GM15510 (cell line): Measurements from ENCODE around the gene EDDM3A.

Experiments
- POLR2A ChIP-seq: IDR thresholded peaks from 3 replicates; pipeline ENCODE4 v1.6.1; 2011; ENCODE audit warnings: borderline replicate concordance; ENCODE audit not compliant: insufficient read length; ENCODE audit errors: extremely low read depth

EDDM3A gene, protein sequence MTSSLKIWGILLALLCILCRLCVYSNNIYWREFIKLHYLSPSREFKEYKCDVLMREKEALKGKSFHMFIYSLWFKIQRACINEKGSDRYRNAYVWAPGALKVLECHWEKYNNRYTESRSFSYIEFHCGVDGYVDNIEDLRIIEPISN

DNA sequence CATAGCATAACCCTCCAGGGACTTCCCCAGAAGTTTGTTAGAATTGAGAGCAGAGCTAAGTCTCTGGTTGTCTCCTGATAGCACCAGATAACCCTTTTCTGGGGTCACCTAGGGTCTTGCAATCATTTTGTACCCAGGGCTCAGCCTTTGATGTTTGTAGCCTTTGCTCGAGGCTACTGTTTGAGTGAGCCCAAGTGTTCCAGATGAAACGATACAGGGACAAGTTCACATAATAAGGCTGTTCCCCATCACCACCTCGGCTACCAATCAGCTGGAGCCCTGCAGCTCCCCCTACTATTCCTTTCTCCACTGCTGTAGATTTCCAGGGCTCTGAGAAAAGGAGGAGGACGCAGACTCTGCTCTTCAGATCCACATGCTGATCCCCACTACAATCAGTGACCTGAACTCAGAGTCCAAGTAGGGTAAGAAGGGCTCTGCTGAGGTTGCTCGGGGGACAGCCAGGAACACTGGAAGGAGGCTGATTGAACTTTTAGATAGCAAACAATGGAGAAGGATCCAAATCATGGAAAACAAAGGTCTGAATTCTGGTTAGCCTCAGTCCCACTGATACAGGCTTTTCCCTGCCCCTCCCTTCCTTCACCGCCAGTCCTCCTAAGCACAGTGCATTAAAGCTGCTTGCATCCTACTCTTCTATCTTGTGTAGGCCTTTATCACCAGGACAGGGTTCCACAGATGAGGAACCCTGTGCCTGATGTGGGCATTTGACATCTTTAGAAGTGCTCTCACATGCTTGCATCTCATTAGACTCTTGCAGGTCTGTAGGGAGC, at the start of gene EDDM3A:
Gene EDDM3A (plus strand): TSS at position 317 of the 788 bp plus-strand sequence. CDS start 1,694 bp downstream, outside the sequence.
- TF ChIP-seq POLR2A, result no peak

DNA sequence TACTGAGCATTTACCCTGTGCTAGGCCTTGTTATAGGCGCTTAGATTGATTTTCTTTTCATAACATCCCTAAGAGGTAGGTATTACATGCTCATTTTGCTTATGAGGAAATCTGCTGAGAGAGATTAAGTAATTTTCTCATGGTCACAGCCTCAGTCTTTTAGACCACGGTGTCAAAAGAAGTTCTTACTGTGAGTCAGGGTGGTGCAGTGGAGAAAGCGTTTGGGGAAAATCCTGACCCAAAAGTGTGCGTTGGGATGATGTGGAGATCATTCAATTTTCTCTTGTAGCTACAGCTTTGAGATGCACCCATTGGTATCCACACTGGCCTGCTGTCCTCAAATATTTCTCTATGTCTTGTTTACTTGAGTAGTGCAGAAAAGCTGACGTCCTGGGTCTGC, 48.9 kb upstream of the EDDM3A start:
- TF ChIP-seq POLR2A, result no peak

DNA sequence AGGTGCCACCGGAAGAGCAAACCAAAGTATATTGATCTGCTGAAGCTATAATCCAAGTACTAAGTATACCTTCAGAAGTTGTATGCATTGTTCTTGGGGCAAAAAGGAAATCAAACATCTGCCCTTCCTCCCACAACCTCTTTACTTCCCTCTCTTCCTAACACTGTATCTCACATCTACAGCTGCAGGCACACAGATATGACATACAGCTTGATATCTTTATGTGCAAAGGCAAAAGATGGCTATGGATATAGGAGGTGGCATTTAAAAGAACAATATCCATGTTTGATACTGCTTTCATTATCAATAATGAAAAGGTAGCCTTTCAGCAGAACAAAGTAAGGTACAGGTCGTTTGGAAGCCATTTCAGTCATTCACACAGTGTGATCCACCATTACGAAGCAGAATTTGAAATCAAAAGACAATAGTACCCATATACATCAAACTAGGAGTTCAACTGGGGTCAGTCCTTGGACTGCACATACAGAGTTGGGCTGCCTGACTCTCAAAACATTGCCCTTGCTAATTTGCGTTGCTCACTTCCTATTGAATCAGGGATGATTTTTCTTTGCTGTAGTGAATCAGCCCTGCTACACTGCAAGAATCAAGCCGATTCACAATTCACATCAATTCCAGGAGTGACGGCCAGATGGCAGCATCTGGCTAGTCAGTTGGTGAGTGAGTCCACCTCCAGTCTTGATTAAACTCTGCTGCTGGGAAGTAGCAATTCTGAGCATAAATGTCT, 48.2 kb upstream of the EDDM3A start:
- no peak for TF ChIP-seq POLR2A

DNA sequence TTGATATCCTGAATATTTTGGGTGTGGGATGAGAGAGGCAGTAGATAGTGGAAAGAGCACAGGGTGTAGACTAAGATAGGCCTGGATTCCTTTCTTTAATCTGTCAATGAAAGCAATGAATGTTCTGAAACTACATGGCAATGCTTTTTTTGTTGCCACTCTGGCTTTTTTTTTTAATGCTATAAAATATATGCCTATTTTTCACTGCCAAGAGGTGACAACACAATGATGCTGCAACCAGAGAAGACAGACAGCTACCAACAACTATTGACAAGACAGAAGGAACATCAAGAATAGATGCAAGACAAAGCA, 47.7 kb upstream of the EDDM3A start:
- TF ChIP-seq POLR2A, result no peak

DNA sequence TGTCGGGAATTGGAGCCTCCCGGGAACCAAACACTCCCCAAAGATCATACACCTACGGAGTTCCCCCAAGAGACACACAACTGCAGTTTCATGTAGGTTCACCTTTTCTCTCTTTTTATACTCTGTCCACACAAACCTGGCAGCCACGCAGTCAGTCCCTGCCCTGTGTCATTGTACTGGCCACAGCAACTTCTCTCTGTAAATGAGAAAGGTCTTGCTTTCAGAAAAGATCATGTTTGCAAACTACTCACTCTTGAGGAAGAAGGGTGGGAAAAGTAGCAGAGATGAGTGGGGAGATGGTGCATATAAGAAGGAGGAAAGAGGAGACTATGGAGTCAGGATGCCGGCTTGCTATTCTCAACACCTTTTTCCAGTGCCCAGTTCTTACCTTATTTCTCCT, 46.8 kb upstream of the EDDM3A start:
- TF ChIP-seq POLR2A, result no peak

DNA sequence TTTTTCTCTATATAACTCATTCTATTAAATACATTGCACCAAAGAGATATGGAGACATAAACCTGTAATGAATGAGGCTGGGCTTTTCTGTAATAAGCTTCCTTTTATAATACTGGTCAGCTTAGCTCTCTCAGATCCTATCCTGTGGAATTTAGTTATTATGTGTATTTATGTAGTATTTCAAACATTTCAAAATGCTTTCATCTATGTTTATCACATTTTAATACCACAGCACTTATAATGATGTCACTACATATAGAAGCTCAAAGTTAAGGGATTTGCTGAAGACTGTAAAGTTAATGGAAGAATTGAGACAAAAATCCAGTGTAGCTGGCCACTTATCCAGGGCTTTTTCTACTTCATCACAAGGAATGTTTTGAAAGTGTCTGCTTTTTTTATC, 45.8 kb upstream of the EDDM3A start:
- TF ChIP-seq POLR2A, result no peak

DNA sequence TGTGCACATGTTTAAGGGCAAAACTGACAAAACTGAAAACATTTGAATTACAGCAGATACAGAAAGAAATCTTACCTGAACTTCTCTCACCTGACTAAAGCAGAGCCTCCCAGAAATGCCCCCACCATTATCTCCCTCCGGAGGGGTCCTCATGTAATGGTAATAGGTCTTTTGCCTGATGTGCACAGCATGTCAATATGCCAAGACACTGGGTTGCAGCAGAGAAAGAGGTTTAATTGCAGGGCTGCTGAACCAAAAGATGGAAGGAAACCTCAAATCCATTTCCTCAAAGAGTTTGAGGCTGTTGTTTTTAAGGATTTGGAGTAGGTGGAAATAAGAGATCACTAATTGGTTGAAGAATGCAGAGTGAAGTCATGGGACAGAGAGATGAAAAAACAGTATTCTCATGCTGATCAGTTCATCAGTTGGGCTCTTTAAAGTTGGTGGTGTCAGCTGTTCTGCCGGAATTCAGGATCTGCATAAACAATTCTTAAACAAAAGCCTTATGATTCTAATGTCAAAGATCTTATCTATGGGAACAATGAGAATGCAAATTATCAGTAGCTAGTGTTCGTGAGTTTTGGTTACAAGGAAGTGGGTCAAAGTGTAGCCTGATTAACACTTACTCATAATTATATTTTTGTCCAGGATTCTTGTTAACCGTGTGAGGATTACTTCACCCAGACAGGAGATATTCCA, 38.9 kb upstream of the EDDM3A start:
- no peak for TF ChIP-seq POLR2A

DNA sequence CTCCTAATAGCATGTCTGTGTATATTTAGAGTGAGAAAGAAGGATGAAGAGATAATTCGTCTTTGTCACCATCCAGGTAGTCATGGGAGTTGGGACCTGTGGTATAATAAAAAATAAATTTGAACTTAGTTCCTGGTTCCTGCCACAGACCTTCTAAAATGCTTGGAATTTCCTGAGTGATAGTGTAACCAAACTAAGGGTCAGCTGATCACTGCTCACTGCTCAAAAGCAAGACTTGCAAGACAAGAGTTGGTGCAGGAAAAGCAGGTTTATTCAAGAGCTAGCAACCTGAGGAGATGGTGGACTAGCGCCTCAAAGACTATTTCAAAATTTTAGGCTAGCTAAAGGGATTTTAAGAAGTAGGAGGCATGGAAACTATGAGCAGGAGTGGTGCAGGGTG, 38.1 kb upstream of the EDDM3A start:
- TF ChIP-seq POLR2A, result no peak

DNA sequence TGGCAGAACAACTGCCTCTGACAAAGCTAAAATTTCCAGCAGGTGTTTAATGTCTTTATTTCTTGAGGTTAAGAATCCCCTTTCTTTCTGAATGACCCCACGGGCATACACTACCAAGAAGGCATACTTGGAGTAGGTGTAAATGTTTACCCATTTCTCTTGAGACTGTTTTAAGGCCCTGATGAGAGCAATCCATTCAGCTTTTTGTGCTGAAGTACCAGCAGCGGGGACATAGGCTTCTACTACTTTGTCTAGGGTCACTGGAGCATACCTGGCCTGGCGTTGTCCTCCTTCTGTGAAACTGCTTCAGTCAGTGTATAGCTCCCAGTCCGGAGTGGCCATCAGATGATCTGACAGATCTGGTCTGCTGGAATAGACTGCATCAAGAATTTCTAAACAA, 34.4 kb upstream of the EDDM3A start:
- no peak for TF ChIP-seq POLR2A

DNA sequence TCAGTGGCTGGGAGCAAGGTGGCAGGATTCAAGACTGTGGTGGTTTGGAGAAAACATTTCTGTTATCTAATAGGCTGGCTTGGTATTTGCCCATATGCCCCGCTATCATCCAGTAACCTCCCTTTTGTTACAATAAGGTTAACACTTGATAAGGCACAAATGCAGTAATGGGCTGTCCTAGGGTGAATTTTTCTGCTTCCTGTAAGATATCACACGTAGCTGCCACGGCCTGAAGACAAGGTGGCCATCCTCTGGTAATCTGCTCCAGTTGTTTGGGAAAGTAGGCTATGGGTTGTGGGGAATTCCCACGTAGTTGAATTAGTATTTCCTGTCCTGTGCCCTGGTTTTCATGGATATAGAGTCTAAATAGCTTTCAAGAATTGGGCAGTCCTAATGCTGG, 34.0 kb upstream of the EDDM3A start:
- no peak for TF ChIP-seq POLR2A

DNA sequence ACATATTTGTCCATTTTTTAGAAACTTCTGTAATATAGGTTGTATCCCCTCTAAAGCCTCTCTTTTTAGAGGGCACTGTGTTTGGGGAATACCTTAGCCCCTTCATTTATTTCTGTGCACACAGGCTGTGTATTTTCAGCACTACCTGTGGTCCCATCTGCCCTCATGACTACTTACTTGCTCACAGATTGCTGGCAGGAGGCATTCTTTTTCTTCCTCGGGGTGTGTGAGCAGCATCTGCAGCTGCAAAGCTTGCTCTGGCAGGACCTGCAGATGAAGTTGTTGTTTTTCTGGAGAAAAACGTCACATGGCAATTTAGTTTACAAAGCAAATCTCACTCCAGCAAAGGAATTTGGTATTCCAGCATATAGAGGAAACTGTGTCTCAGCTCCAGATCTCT, 32.8 kb upstream of the EDDM3A start:
- TF ChIP-seq POLR2A, result no peak

DNA sequence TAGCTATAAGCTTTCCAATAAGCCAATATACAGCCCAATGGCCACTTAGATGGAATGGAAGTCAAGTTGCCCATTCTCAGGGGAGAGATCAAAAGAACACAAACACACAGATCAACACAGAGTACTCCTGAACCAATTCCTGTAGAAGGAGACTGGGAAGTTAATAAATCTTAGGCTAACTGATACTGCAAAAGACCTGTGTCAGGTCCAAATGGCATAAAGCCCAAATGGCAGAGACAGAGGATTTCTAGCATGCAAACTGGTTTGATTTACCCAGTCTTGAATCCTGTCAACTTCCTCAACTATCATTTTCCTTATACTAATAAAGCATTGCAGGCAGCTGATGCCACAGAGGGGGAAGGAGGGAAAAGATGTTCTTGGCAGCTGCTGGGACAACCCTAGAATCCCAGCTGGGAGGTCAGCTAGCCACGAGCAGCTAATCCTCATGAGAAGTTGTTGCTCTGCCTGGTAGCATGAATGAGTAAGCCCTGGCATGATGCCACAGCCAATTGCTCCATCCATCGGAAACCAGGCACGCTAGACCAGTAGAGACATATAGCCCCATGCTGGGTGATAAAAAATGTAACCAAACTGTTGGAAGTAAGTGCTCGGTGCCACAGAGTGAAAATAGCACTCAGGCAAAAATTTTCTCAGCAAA, 31.0 kb upstream of the EDDM3A start:
- TF ChIP-seq POLR2A, result no peak

DNA sequence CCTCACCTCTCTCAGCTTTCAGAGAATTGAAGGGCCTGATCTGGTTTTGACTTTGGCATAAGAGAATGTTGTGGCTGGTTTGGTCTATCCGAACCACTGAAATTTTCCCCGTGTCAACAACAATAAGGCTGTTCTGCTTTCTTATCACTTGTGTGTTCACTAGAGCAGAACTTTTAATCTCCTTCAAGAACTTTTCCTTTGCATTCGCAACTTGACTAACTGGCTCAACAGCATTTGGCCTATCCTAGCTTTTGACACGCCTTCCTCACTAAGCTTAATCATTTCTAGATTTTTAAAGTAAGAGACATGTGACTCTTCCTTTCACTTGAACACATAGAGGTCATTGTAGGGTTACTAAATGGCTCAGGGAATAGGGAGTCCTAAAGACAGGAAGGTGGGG, 25.9 kb upstream of the EDDM3A start:
- no peak for TF ChIP-seq POLR2A

DNA sequence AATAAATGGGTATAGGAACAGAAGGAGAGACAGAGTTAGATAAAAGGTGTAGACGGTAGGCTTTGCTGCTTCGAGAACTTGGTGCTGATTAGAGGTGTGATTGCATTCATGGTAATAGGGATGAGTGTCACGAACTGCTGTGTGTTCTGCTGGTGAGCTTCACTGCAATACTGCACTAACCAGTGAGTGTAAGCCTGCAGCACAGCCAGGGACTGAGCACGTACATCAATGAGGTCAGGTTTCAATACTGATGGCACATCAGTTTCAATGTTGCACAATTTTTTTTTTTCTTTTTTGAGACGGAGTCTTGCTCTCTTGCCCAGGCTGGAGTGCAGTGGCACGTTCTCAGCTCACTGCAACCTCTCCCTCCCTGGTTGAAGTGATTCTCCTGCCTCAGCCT, 24.9 kb upstream of the EDDM3A start:
- no peak for TF ChIP-seq POLR2A

DNA sequence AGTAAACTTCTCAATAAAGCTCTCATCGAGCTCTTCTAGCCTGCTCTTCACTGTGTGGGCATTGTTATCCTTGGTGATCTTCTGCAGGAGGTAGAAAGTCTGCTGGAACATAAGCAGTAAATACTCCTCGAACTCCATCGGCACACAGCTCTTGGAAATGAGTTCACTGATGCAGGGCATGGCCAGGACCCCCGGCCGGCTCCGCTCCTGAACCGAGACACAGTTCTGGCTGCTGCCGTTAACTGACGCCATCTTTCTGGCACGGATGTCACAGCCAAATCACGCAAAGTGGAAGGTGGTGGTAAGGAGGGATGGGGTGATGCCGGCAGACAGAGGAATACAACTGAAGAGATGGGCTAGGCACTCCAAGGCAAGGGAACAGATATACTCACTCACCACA, 23.7 kb upstream of the EDDM3A start:
- no peak for TF ChIP-seq POLR2A
